Fibroblast of pulmonary artery (primary cell): ENCODE measurements around the gene TGM3.

Experiments used
- DNase-seq: peaks from one replicate; pipeline ENCODE4 v3.0.0-alpha.2; 2010; ENCODE audit warnings: low read depth
- H3K4me3 ChIP-seq: replicated peaks from 2 replicates; pipeline ENCODE4 v1.5.1; 2011; ENCODE audit warnings: low read depth, mild to moderate bottlenecking, control low read depth, low read length, moderate library complexity
- TF ChIP-seq, protein P1 (sequence below): IDR thresholded peaks from 2 replicates; pipeline ENCODE4 v1.5.1; 2011; ENCODE audit warnings: mild to moderate bottlenecking, control low read depth, low read length, inconsistent platforms; ENCODE audit errors: missing control alignments

Gene TGM3

DNA sequence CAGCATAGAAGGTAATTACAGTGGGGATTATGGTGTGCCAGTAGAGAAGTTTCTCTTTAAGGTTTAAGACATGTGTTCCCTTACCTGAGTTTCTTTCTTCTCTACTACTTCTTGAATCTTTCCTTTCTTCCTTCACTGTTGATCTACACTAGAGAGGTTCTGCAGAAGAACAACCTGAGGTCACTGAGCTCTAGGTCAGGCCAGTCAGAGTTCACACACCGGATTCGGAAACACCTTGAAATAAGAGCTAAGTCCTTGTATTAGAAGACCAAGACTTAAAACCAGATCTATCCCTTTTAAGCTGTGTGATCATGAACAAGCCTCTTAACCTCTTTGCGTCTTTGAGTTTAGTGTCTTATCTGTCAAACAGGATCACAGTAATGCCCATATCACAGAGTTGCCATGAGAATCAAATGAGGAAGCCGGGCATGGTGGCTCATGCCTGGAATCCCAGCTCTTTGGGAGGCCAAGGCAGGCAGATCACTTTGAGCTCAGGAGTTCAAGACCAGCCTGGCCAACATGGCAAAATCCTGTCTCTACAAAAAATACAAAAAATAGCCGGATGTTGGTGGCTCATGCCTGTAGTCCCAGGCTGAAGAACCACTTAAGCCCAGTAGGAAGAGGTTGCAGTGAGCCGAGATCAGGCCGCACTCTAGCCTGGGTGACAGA is 22.0 kb upstream of the TGM3 start:
- DNase-seq, result no peak
- TF ChIP-seq, protein P1, sequence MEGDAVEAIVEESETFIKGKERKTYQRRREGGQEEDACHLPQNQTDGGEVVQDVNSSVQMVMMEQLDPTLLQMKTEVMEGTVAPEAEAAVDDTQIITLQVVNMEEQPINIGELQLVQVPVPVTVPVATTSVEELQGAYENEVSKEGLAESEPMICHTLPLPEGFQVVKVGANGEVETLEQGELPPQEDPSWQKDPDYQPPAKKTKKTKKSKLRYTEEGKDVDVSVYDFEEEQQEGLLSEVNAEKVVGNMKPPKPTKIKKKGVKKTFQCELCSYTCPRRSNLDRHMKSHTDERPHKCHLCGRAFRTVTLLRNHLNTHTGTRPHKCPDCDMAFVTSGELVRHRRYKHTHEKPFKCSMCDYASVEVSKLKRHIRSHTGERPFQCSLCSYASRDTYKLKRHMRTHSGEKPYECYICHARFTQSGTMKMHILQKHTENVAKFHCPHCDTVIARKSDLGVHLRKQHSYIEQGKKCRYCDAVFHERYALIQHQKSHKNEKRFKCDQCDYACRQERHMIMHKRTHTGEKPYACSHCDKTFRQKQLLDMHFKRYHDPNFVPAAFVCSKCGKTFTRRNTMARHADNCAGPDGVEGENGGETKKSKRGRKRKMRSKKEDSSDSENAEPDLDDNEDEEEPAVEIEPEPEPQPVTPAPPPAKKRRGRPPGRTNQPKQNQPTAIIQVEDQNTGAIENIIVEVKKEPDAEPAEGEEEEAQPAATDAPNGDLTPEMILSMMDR, result no peak
- no peak overlapping the region for H3K4me3 ChIP-seq

DNA sequence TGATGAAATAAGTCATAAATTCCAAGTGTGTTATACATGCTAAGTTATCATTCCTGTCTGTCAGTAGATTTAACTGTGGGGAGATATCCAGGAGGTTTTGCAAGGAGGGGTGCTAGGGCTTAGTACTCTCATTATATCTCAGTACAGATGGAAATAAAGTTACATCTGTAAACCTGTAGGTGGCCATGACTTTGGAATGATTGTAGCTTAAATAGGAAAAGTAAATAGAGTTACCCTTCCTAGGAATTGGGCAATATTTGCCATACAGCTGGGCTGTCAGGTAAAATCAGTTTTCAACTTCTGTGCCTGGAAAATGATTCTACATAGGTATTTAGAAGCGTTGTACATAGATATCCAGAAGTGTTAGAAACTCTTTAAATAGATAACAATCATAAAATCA is 19.8 kb upstream of the TGM3 start:
- DNase-seq, result no peak

GRCh38 chr20:2279253-2279779 is 16.5 kb upstream of the TGM3 start:
- H3K4me3 ChIP-seq, result no peak overlapping the region
- TF ChIP-seq, protein P1, result no peak
- DNase-seq, result no peak

More for the DNA sequence above, 19.8 kb upstream of the TGM3 start:
- TF ChIP-seq, protein P1, result no peak
- no peak overlapping the region for H3K4me3 ChIP-seq

DNA sequence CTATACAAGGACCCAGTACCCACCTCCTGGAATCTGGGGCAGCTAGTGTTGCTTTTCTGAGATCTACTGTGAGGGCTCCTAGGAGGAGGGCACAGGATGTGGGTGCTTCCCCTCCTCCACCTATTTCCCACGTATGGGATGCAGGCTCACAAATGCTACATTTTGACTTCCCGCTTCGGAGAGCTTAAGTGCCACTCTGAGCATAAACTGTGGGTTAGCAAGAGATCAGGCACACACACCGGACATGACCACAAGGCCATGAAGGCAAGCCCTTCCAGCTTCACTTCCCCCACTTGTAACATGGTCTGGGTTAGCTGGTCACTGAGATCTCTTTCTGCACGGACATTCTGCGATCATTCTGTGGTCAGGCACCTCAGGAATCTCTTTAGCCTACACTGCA is 15.7 kb upstream of the TGM3 start:
- no peak for DNase-seq
- TF ChIP-seq, protein P1, result no peak
- no peak overlapping the region for H3K4me3 ChIP-seq

DNA sequence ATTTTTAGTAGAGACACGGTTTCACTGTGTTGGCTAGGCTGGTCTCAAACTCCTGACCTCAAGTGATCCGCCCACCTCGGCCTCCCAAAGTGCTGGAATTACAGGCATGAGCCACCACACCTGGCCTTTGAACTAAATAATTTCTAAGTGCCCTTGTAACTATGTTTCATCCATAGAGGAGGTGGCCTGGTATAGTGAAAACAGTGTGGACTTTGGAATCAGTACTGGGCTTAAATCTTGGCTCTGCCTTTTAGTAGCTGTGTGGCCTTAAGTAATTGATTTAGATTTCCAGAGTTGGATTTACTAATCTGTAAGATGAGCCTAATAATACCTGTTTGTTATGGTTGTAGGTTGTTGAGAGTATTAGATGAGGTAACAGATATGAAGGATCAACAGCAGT is 14.2 kb upstream of the TGM3 start:
- TF ChIP-seq, protein P1, result no peak
- no peak for DNase-seq
- H3K4me3 ChIP-seq, result no peak overlapping the region

- TF ChIP-seq, protein P1, result no peak
- no peak overlapping the region for H3K4me3 ChIP-seq
- DNase-seq, result no peak
Measured at GRCh38 chr20:2282181-2282580, 13.6 kb upstream of the TGM3 start.
